HFFc6 (cell line): ENCODE data around the gene ANO9. TPM values are rescaled to one million over a fixed set of nuclear protein-coding genes. Genes with fewer than 3 reads are reported as not detected.

Experiments used
- DNase-seq: peaks from one replicate; pipeline ENCODE4 v3.0.0-alpha.2; 2018
- H3K27ac Mint-ChIP-seq: 2 replicates; pipeline ENCODE4 v1.8.0; 2020; ENCODE audit warnings: mild to moderate bottlenecking, mixed read lengths
- H3K27me3 Mint-ChIP-seq: 2 replicates; pipeline ENCODE4 v1.8.0; 2021; ENCODE audit warnings: mild to moderate bottlenecking, moderate library complexity, mixed read lengths; ENCODE audit not compliant: insufficient read depth
- H3K36me3 Mint-ChIP-seq: 2 replicates; pipeline ENCODE4 v1.8.0; 2021; ENCODE audit warnings: low read depth, mixed read lengths
- H3K4me1 Mint-ChIP-seq: 2 replicates; pipeline ENCODE4 v1.8.0; 2020; ENCODE audit warnings: low read depth, mixed read lengths
- H3K4me3 Mint-ChIP-seq: 2 replicates; pipeline ENCODE4 v1.8.0; 2020; ENCODE audit warnings: mild to moderate bottlenecking, moderate library complexity, mixed read lengths
- H3K9me3 Mint-ChIP-seq: 2 replicates; pipeline ENCODE4 v1.8.0; 2020; ENCODE audit warnings: mild to moderate bottlenecking, mixed read lengths
- CTCF ChIP-seq: fragments of 200-600 bp; sonication (generic); IDR thresholded peaks from 2 replicates; pipeline ENCODE4 v1.5.0; 2021; ENCODE audit warnings: antibody characterized with exemption, mild to moderate bottlenecking
- total RNA-seq, 6 experiments: library from RNA; stranded (reverse); fragmentation: NEBNext Ultra II Directional; extraction: Animal tissue kit (Norgen Biotek cat#: 25700); gene quantifications; 2 replicates in 1 of 6; 3 replicates in 5 of 6; pipeline ENCODE4 v1.2.3, GENCODE V29; 2021

Gene ANO9
- total RNA-seq, 6 experiments from 2014 or later: not detected

DNA sequence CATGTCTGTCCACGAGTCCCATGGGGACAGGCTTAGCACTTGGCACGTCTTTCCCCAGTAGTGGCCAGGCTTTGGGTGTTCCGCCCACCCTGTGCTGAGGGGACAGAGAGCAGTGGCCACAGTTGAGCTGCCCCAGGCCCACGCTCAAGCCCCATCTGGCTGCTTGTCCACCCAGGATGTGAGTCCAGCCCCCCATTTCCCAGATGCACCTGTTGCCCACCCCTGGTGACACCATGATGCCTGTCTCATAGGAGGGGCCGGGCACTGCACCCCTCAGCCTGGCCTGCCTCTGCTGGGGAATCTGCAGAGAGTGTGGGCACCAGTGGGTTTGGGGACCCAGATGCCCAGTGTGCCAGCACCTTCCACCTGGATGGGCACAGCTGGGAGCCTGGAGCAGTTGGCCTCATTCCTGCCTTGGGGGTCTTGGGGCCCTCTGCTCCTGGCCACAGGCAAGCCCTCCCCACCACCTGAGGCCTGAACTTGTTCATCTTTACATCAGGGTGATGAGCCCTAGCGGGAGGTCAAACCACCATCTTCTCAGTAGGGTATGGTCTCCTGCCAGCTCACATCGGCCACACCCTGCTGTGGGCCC is 32.7 kb downstream of the ANO9 start:
- no peak for TF ChIP-seq CTCF
- no peaks in the 10 kb centered on the region for H3K9me3 Mint-ChIP-seq
- no peaks in the 10 kb centered on the region for H3K4me1 Mint-ChIP-seq
- H3K27me3 Mint-ChIP-seq: no peaks in the 10 kb centered on the region; the same call in 1 of the 2 replicates
- no peak overlapping the region for H3K27ac Mint-ChIP-seq
- H3K36me3 Mint-ChIP-seq: no peaks in the 10 kb centered on the region
- DNase-seq: no peak
- H3K4me3 Mint-ChIP-seq: no peak overlapping the region

DNA sequence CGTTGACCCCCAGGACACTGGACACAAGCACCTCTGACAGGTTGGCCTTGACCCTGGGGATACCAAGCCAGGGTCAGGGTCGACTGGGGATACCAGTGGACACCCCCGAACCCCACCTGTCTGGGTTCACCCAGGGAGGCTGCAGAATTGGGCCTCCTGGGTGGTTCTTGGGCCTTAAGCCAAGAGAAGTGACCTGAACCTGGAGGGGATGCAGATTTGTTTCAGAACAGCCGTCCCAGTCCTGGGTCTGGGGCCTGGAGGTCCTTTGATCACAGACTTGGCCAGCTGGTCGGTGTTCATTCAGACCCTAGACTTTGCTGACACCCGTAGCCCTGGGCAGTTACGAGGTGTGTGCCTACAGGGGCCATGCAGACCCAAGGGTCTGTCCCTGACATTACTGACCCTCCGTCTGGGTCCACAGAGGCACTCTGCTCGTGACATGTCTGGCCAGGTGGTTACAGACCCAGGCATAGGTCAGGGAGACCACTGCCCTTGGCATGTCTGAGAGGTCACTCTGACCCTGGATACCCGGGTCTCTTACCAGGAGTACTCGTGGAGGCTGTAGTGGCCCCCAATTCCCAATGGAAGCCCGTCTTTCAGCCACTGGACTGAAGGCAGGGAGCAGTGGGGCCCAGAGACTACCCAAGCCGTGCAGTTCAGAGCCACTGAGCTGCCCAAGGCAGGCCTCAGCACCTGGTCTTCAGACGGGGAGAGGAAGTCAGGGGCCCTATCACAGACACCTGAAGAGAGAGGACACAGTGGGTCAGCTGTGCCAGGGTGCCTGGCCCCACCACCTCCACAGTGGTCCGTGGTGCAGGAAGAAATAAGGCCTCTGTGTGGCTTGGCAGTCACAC is 33.4 kb downstream of the ANO9 start:
- no peak for TF ChIP-seq CTCF
- Mint-ChIP-seq H3K27ac (no peak overlapping the region), H3K27me3 (no peaks in the 10 kb centered on the region; the same call in 1 of the 2 replicates), H3K9me3 (no peaks in the 10 kb centered on the region), H3K4me1 (no peaks in the 10 kb centered on the region), H3K36me3 (no peaks in the 10 kb centered on the region), H3K4me3 (no peak overlapping the region)
- no peak for DNase-seq

GRCh38 chr11:407651-408123 is 34.1 kb downstream of the ANO9 start:
- H3K27ac Mint-ChIP-seq: no peak overlapping the region
- no peak for TF ChIP-seq CTCF
- H3K4me3 Mint-ChIP-seq: no peak overlapping the region
- H3K4me1 Mint-ChIP-seq: no peaks in the 10 kb centered on the region
- H3K36me3 Mint-ChIP-seq: no peaks in the 10 kb centered on the region
- no peaks in the 10 kb centered on the region for H3K9me3 Mint-ChIP-seq
- H3K27me3 Mint-ChIP-seq: no peaks in the 10 kb centered on the region; the same call in 1 of the 2 replicates
- no peak for DNase-seq

- no peak overlapping the region for H3K27ac Mint-ChIP-seq
- no peaks in the 10 kb centered on the region for H3K4me1 Mint-ChIP-seq
- H3K27me3 Mint-ChIP-seq: no peaks in the 10 kb centered on the region; the same call in 1 of the 2 replicates
- peak; percentile 31; the same call in 1 of the 2 replicates for TF ChIP-seq CTCF
- DNase-seq: peak; percentile 41
- H3K36me3 Mint-ChIP-seq: no peaks in the 10 kb centered on the region
- H3K4me3 Mint-ChIP-seq: peak overlapping the region; percentile 9; the same call in 1 of the 2 replicates
- H3K9me3 Mint-ChIP-seq: no peaks in the 10 kb centered on the region
These were observed 34.8 kb downstream of the ANO9 start for GRCh38 chr11:406796-407650.

- H3K4me3 Mint-ChIP-seq: no peak overlapping the region; the same call in 1 of the 2 replicates
These were observed 35.6 kb downstream of the ANO9 start for GRCh38 chr11:405954-406795.

More at GRCh38 chr11:405954-406795, 35.6 kb downstream of the ANO9 start:
- TF ChIP-seq CTCF: no peak
- Mint-ChIP-seq H3K36me3 (no peaks in the 10 kb centered on the region), H3K27me3 (no peaks in the 10 kb centered on the region; the same call in 1 of the 2 replicates), H3K4me1 (no peaks in the 10 kb centered on the region), H3K27ac (no peak overlapping the region), H3K9me3 (no peaks in the 10 kb centered on the region)
- no peak for DNase-seq
